Hematopoietic multipotent progenitor cell treated with erythropoietin and hydrocortisone succinate and interleukin-3 and kit ligand, for 4 days (in vitro differentiated cells): Measurements from ENCODE around the gene CDH1.
"Not testable (repeated sequence)": the region's sequence is repeated elsewhere in the genome, so short reads cannot be mapped to it uniquely, and the experiment has no call there.

ENCODE experiments used
- DNase-seq: peaks from one replicate; pipeline ENCODE4 v3.0.0-alpha.2; 2015

Gene CDH1

GRCh38 chr16:68737046-68737729 is at the start of gene CDH1:
TSS of gene CDH1 (plus strand) at chr16:68737292. CDS start at chr16:68737416, 124 bp downstream.
- peak; percentile 48 for DNase-seq

GRCh38 chr16:68689921-68690320 is 47.2 kb upstream of the CDH1 start:
- no peak for DNase-seq

- DNase-seq = no peak
Measured at GRCh38 chr16:68695575-68695974, 41.5 kb upstream of the CDH1 start.

- peak; percentile 30 for DNase-seq
Measured at GRCh38 chr16:68696514-68696913, 40.6 kb upstream of the CDH1 start.

- no peak for DNase-seq
Measured at GRCh38 chr16:68698091-68698490, 39.0 kb upstream of the CDH1 start.

- no peak for DNase-seq
Measured at GRCh38 chr16:68700120-68700519, 37.0 kb upstream of the CDH1 start.

DNA sequence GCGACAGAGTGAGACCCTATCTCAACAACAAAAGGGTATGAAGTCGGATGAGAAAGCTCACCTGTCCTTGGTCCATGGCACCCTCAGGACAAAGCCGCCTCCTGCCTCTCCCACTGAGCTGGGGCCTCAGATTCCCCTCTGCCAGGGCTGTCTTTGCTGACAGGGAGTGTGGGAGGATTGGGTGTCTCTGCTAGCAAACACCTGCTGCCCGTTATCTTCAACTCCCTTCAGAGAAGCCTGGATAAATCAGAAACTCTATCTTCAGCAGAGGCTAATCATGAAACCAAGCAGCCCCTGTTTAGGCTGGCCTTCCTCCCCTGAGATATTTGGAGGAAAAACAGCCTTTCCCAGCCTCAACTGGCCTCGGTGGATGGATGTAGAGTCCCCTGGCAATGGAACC is 36.3 kb upstream of the CDH1 start:
- no peak for DNase-seq

GRCh38 chr16:68704232-68704867 is 32.7 kb upstream of the CDH1 start:
- DNase-seq = peak; percentile 85

DNA sequence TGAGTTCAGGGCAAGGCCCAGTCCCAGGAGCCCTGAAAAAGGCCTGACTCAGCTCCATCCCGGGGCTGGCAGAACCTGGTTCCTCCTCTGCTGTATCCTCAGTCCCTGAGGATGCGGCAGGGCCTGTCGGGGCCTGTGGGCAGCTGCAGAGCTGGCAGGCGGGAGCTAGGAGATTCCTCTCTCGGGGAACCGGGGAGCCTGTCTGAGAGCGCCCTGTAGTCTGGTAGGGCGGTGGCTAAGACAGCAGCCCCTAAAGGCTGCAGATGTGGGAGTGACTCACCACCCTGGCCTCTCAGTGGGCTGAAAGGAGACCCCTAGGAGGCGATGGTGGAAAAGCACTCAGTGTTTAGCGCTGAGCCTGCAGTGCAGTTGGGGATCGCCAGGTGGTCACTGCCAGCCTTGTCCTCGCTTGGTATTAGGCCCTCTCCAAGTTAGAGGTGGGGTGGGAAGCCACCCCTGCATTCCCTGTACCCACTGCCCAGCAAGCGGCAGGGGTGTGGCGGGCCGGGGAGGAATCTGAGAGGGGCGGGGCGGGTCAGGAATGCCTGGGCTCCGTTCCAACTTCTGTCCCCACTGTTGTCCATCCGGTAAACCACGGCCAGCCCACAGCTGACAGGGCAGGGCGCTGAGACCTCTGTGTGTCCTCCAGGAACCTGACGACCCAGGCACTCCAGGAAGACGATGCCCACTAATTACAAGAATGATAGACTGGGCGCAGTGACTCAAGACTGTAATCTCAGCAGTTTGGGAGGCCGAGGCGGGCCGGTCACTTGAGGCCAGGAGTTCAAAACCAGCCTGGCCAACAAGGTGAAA is 29.5 kb upstream of the CDH1 start:
- peak; percentile 44 for DNase-seq

- peak; percentile 47 for DNase-seq
Measured at GRCh38 chr16:68710211-68710610, 26.9 kb upstream of the CDH1 start.

GRCh38 chr16:68711421-68712139 is 25.5 kb upstream of the CDH1 start:
- DNase-seq = peak; percentile 36

- no peak for DNase-seq
Measured at GRCh38 chr16:68713361-68713760, 23.7 kb upstream of the CDH1 start.

DNA sequence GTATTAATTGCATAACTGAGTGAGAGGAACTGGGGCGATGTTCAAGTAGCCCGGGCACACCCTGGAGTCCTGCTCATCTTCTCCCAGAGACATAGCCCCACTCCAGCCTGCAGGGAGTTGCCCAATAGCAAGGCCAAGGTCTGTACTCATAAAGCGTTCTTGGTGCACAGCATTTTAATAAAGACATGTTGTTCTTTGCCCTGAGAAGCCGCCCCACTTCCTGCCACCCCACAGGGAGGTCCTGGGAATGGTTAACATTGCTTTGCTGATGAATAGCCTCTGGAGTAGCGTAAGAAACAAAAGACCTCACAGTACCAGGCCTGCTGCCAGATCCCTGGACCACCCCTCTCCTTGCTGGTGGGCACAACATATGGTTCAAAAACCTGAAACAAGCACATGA is 21.6 kb upstream of the CDH1 start:
- DNase-seq = no peak

DNA sequence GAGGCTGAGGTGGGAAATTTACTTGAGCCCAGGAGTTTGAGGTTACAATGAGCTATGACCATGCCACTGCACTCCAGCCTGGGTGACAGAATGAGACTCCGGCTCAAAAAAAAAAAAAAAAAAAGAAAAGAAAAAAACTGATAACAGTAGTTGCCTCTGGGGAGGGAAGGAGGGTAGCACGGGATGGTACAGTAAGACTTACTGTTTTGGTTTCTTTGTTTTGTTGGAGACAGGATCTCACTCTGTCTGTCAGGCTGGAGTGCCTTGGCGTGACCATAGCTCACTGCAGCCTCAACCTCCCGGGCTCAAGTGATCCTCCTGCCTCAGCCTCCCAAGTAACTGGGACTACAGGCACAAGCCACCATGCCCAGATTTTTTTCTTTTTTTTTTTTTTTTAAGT is 20.6 kb upstream of the CDH1 start:
- not testable (repeated sequence) for DNase-seq

DNA sequence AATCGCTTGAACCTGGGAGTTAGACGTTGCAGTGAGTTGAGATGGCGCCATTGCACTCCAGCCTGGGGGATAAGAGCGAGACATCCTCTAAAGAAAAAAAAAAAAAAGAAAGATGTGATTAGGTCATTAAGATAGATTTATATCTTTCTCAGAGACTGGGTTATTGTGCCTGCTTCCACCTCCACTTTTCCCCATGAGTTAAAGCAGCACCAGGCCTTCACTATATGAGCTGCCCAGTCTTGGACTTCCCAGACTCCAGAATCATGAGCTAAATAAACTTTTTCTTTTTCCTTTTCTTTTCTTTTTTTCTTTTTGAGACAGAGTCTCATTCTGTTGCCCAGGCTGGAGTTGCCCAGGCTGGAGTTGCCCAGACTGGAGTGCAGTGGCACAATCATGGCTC is 19.4 kb upstream of the CDH1 start:
- no peak for DNase-seq

DNA sequence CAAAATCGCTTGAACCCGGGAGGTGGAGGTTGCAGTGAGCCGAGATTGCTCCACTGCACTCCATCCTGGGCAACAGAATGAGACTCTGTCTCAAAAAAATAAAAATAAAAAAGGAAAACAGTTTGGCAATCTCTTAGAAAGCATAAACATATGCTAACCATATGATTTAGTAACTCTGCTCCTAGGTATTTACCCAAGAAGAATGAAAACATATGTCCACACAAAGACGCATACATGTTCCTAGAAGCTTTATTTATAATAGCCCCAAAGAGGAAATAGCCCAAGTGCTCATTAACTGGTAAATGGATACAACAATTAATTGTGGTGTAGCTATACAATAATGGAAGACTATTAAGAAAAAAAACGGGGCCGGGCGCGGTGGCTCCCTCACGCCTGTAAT is 18.5 kb upstream of the CDH1 start:
- DNase-seq = no peak

GRCh38 chr16:68719993-68720489 is 17.1 kb upstream of the CDH1 start:
- no peak for DNase-seq

DNA sequence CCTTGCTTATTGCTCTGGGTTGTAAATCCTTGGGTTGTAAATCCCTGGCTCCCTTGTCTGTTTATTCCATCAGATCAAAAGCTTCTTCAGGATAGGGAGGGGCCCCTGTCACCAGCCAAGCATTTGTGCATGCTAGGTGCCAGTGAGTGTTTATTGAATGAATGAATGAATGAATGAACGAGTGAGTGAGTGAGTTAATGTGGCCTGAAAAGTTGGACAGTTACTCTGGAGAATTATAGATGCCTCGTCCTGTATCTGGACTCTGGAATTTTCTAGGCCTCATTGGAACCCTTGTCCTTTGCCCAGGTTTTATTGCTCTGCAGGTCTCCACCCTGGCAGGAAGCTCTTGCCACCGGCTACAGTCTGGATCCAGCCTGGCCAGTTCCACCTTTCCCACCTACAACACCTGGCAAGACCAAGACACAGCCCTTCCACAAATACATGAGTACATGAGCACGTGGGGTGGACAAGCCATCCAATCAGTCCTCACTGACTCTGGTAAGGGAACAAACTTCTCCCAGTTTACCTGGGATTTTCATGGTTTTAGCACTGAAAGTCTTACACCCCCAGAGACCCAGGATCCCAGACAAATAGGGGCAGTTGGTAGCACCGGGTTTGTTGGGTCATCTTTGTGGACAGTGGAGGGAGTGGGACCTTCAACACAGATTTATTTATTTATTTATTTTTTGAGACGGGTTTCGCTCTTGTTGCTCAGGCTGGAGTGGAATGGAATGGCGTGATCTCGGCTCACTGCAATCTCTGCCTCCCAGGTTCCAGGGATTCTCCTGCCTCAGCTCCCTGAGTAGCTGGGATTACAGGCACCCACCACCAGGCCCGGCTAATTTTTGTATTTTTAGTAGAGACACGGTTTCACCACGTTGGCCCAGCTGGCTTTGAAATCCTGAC is 14.7 kb upstream of the CDH1 start:
- DNase-seq = no peak

- peak; percentile 94 for DNase-seq
Measured at GRCh38 chr16:68724797-68725196, 12.3 kb upstream of the CDH1 start.

DNA sequence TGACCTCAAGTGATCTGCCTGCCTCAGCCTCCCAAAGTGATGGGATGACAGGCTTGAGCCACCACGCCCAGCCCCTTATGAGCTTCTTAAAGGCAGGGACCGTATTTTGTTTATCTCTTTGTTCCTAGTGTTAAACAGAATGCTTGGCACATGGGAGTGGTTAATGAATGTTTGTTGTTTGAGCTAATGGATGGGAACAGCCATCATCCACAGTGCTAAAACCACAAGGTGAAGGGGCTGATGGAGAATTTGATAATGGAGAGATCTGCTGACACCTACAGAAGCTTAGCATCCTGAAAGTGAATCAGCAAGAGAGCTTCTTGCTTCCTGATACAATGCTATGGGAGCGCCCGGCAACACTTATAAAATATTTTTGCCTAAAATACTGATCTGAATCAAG is 8.6 kb upstream of the CDH1 start:
- peak; percentile 63 for DNase-seq

DNA sequence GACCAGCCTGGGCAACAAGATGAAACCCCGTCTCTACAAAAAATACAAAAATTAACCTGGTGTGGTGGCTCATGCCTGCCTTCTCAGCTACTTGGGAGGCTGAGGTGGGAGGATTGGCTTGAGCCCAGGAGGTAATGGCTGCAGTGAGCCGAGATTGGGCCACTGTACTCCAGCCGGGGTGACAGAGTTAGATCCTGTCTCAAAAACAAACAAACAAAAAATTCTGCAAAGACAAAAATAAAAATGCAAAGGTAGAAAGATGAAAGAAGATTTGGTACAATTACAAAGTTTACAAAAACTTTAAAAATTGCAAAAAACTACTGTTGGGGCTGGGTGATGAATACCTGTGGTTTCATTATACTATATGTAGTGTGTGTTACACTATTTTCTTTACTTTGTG is 5.5 kb upstream of the CDH1 start:
- peak; percentile 45 for DNase-seq
